ENCODE data around the gene ZNF664. TPM values are rescaled to one million over a fixed set of nuclear protein-coding genes. Genes with fewer than 3 reads are reported as not detected.

Gene ZNF664
- total RNA-seq, 1 experiment from 2014 or later = 21.0 TPM

- Histone ChIP-seq H3K9me3 (ENCODE audit: low read length) (no peaks in the 10 kb centered on the region), H3K4me1 (ENCODE audit: low read length) (no peaks in the 10 kb centered on the region), H3K9me2 (replicated peaks; ENCODE audit: insufficient read depth, low read length) (no peaks in the 10 kb centered on the region), H4K20me1 (ENCODE audit: insufficient read depth, low read depth, low read length) (no peaks in the 10 kb centered on the region), H3K27me3 (ENCODE audit: low read length) (no peaks in the 10 kb centered on the region), H3K4me3 (ENCODE audit: low read length) (no peak overlapping the region), H3K4me2 (ENCODE audit: low read depth, low read length, poor library complexity, severe bottlenecking) (no peak overlapping the region), H2AFZ (ENCODE audit: low read length) (no peak overlapping the region), H3K9ac (ENCODE audit: low read length) (no peak overlapping the region), H3K27ac (ENCODE audit: low read length) (no peak overlapping the region), H3K79me2 (ENCODE audit: low read length) (no peaks in the 10 kb centered on the region), H3K36me3 (ENCODE audit: insufficient read depth, low read length) (no peaks in the 10 kb centered on the region)
- no peak for DNase-seq
Observed at GRCh38 chr12:124027753-124028554, 54.9 kb downstream of the ZNF664 start.

GRCh38 chr12:124028555-124028925, 55.5 kb downstream of the ZNF664 start:
- Histone ChIP-seq H3K4me3 (ENCODE audit: low read length) (no peak overlapping the region), H3K9ac (ENCODE audit: low read length) (no peak overlapping the region)

DNA sequence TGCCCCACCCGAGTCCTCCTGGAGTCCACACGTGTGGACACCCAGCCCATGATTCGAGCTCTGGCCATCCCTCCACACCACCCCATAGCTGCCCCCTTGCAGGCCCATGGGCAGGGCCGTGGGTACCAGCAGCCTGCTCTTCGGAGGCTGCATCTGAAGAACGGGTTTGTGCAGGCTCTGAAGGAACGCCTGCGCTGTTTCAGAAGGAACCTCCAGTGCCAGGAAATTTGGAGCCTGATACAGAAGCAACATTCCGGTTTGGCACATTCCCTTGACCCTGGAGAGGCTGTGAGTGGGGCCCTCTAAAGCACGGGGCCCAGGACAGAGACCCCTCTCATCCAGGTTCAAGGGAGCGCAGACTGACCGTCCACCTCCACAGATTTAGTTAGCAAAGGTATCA, 57.0 kb downstream of the ZNF664 start:
- no peaks in the 10 kb centered on the region for H3K9me3 ChIP-seq (ENCODE audit: low read length)
- H2AFZ ChIP-seq (ENCODE audit: low read length) = no peak overlapping the region
- no peak overlapping the region for H3K9ac ChIP-seq (ENCODE audit: low read length)
- no peak overlapping the region for H3K4me3 ChIP-seq (ENCODE audit: low read length)
- H3K27ac ChIP-seq (ENCODE audit: low read length) = no peak overlapping the region
- H3K4me1 ChIP-seq (ENCODE audit: low read length) = no peaks in the 10 kb centered on the region
- no peaks in the 10 kb centered on the region for H3K36me3 ChIP-seq (ENCODE audit: insufficient read depth, low read length)
- H3K79me2 ChIP-seq (ENCODE audit: low read length) = no peaks in the 10 kb centered on the region
- H3K9me2 ChIP-seq (replicated peaks; ENCODE audit: insufficient read depth, low read length) = no peaks in the 10 kb centered on the region
- no peaks in the 10 kb centered on the region for H4K20me1 ChIP-seq (ENCODE audit: insufficient read depth, low read depth, low read length)
- no peaks in the 10 kb centered on the region for H3K27me3 ChIP-seq (ENCODE audit: low read length)
- no peak overlapping the region for H3K4me2 ChIP-seq (ENCODE audit: low read depth, low read length, poor library complexity, severe bottlenecking)
- DNase-seq = no peak

More at GRCh38 chr12:124028555-124028925, 55.5 kb downstream of the ZNF664 start:
- H3K4me2 ChIP-seq (ENCODE audit: low read depth, low read length, poor library complexity, severe bottlenecking) = no peak overlapping the region
- H3K9me3 ChIP-seq (ENCODE audit: low read length) = no peaks in the 10 kb centered on the region
- DNase-seq = no peak
- H3K79me2 ChIP-seq (ENCODE audit: low read length) = no peaks in the 10 kb centered on the region
- H3K27me3 ChIP-seq (ENCODE audit: low read length) = no peaks in the 10 kb centered on the region
- H3K9me2 ChIP-seq (replicated peaks; ENCODE audit: insufficient read depth, low read length) = no peaks in the 10 kb centered on the region
- H2AFZ ChIP-seq (ENCODE audit: low read length) = no peak overlapping the region
- no peaks in the 10 kb centered on the region for H3K36me3 ChIP-seq (ENCODE audit: insufficient read depth, low read length)
- H4K20me1 ChIP-seq (ENCODE audit: insufficient read depth, low read depth, low read length) = no peaks in the 10 kb centered on the region
- H3K4me1 ChIP-seq (ENCODE audit: low read length) = no peaks in the 10 kb centered on the region
- no peak overlapping the region for H3K27ac ChIP-seq (ENCODE audit: low read length)

GRCh38 chr12:124030510-124030909, 57.5 kb downstream of the ZNF664 start:
- no peaks in the 10 kb centered on the region for H3K36me3 ChIP-seq (ENCODE audit: insufficient read depth, low read length)
- H3K79me2 ChIP-seq (ENCODE audit: low read length) = no peaks in the 10 kb centered on the region
- no peak for DNase-seq
- no peaks in the 10 kb centered on the region for H3K9me2 ChIP-seq (replicated peaks; ENCODE audit: insufficient read depth, low read length)
- no peak overlapping the region for H3K4me3 ChIP-seq (ENCODE audit: low read length)
- H3K9ac ChIP-seq (ENCODE audit: low read length) = no peak overlapping the region
- H3K4me1 ChIP-seq (ENCODE audit: low read length) = no peaks in the 10 kb centered on the region
- H4K20me1 ChIP-seq (ENCODE audit: insufficient read depth, low read depth, low read length) = no peaks in the 10 kb centered on the region
- no peak overlapping the region for H2AFZ ChIP-seq (ENCODE audit: low read length)
- no peak overlapping the region for H3K27ac ChIP-seq (ENCODE audit: low read length)
- H3K9me3 ChIP-seq (ENCODE audit: low read length) = no peaks in the 10 kb centered on the region
- no peak overlapping the region for H3K4me2 ChIP-seq (ENCODE audit: low read depth, low read length, poor library complexity, severe bottlenecking)
- no peaks in the 10 kb centered on the region for H3K27me3 ChIP-seq (ENCODE audit: low read length)

GRCh38 chr12:124031058-124031457, 58.0 kb downstream of the ZNF664 start:
- H3K4me3 ChIP-seq (ENCODE audit: low read length) = no peak overlapping the region
- DNase-seq = no peak
- H3K27ac ChIP-seq (ENCODE audit: low read length) = no peak overlapping the region
- no peaks in the 10 kb centered on the region for H3K36me3 ChIP-seq (ENCODE audit: insufficient read depth, low read length)
- no peaks in the 10 kb centered on the region for H3K9me3 ChIP-seq (ENCODE audit: low read length)
- H3K9ac ChIP-seq (ENCODE audit: low read length) = no peak overlapping the region
- H3K4me1 ChIP-seq (ENCODE audit: low read length) = no peaks in the 10 kb centered on the region
- no peak overlapping the region for H2AFZ ChIP-seq (ENCODE audit: low read length)
- no peaks in the 10 kb centered on the region for H3K79me2 ChIP-seq (ENCODE audit: low read length)
- no peak overlapping the region for H3K4me2 ChIP-seq (ENCODE audit: low read depth, low read length, poor library complexity, severe bottlenecking)
- no peaks in the 10 kb centered on the region for H4K20me1 ChIP-seq (ENCODE audit: insufficient read depth, low read depth, low read length)
- H3K9me2 ChIP-seq (replicated peaks; ENCODE audit: insufficient read depth, low read length) = no peaks in the 10 kb centered on the region
- H3K27me3 ChIP-seq (ENCODE audit: low read length) = no peaks in the 10 kb centered on the region

DNA sequence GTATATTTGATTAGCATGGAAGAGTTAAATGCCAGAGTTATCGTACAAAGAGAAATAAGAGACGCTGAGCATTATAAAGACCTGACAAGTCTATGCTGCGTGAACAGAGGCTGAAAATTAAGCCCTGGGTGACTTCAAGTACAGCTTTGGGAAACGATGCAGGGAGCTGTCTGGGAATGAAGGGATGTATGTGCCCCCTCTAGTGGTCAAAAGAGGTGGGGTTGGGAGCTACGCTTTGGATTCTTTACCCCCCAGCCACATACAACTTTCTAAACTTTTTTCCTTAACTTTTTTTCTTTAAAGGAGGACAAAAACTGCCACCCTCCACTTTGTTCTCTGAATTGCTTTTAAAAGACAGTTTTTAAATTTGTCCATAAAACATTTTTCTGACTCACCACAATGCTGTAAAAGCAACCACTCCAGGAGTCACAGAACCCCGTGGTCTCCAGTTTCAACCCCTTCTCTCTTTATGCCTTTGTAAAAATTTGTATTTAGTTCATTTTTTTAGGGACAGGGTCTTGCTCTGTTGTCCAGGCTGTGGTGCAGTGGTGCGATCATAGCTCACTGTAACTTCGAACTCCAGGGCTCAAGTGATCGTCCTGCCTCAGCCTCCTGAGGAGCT, 59.4 kb downstream of the ZNF664 start:
- no peaks in the 10 kb centered on the region for H4K20me1 ChIP-seq (ENCODE audit: insufficient read depth, low read depth, low read length)
- H3K36me3 ChIP-seq (ENCODE audit: insufficient read depth, low read length) = no peaks in the 10 kb centered on the region
- no peaks in the 10 kb centered on the region for H3K79me2 ChIP-seq (ENCODE audit: low read length)
- H2AFZ ChIP-seq (ENCODE audit: low read length) = no peak overlapping the region
- H3K27me3 ChIP-seq (ENCODE audit: low read length) = no peaks in the 10 kb centered on the region
- no peak overlapping the region for H3K4me3 ChIP-seq (ENCODE audit: low read length)
- H3K27ac ChIP-seq (ENCODE audit: low read length) = no peak overlapping the region
- H3K4me1 ChIP-seq (ENCODE audit: low read length) = peaks cover 4% of the 10 kb centered on the region
- no peaks in the 10 kb centered on the region for H3K9me3 ChIP-seq (ENCODE audit: low read length)
- peak; percentile 49 for DNase-seq
- H3K9ac ChIP-seq (ENCODE audit: low read length) = no peak overlapping the region
- no peak overlapping the region for H3K4me2 ChIP-seq (ENCODE audit: low read depth, low read length, poor library complexity, severe bottlenecking)
- H3K9me2 ChIP-seq (replicated peaks; ENCODE audit: insufficient read depth, low read length) = no peaks in the 10 kb centered on the region

- Histone ChIP-seq H3K9ac (ENCODE audit: low read length) (no peak overlapping the region), H3K4me2 (ENCODE audit: low read depth, low read length, poor library complexity, severe bottlenecking) (no peak overlapping the region), H3K4me1 (ENCODE audit: low read length) (peaks cover 4% of the 10 kb centered on the region), H3K79me2 (ENCODE audit: low read length) (no peaks in the 10 kb centered on the region), H3K9me2 (replicated peaks; ENCODE audit: insufficient read depth, low read length) (no peaks in the 10 kb centered on the region), H3K27me3 (ENCODE audit: low read length) (no peaks in the 10 kb centered on the region), H2AFZ (ENCODE audit: low read length) (no peak overlapping the region), H3K27ac (ENCODE audit: low read length) (no peak overlapping the region), H3K36me3 (ENCODE audit: insufficient read depth, low read length) (no peaks in the 10 kb centered on the region), H4K20me1 (ENCODE audit: insufficient read depth, low read depth, low read length) (no peaks in the 10 kb centered on the region), H3K4me3 (ENCODE audit: low read length) (no peak overlapping the region), H3K9me3 (ENCODE audit: low read length) (no peaks in the 10 kb centered on the region)
- no peak for DNase-seq
Observed at GRCh38 chr12:124033859-124034258, 60.8 kb downstream of the ZNF664 start.

DNA sequence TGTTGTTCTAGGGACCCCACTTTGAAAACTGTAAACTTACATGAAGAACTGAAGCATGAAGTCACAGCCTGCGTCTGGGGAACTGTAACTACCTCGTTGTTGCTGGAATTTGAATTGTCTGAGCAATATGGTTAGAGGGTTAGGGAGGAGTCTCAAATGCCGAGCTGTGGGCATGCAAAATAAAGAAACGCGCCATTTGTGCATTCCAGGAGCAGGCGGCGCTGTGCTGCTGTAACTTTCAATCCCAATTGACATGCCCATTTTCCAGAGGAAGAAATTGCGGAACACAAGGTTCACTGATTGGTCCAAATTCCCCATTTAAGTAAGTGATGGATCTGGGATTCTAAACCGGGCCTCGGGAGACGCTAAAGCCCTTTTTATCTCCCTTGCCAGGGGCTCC, 61.3 kb downstream of the ZNF664 start:
- Histone ChIP-seq H3K9me2 (replicated peaks; ENCODE audit: insufficient read depth, low read length) (no peaks in the 10 kb centered on the region), H3K4me3 (ENCODE audit: low read length) (no peak overlapping the region), H3K79me2 (ENCODE audit: low read length) (no peaks in the 10 kb centered on the region), H2AFZ (ENCODE audit: low read length) (no peak overlapping the region), H3K27ac (ENCODE audit: low read length) (no peak overlapping the region), H4K20me1 (ENCODE audit: insufficient read depth, low read depth, low read length) (no peaks in the 10 kb centered on the region), H3K9me3 (ENCODE audit: low read length) (no peaks in the 10 kb centered on the region), H3K4me1 (ENCODE audit: low read length) (peaks cover 4% of the 10 kb centered on the region), H3K36me3 (ENCODE audit: insufficient read depth, low read length) (no peaks in the 10 kb centered on the region), H3K9ac (ENCODE audit: low read length) (no peak overlapping the region), H3K27me3 (ENCODE audit: low read length) (no peaks in the 10 kb centered on the region), H3K4me2 (ENCODE audit: low read depth, low read length, poor library complexity, severe bottlenecking) (no peak overlapping the region)
- no peak for DNase-seq

Measured in Karpas-422 (cell line).